ENCODE measurements around the gene PANK4.

DNA sequence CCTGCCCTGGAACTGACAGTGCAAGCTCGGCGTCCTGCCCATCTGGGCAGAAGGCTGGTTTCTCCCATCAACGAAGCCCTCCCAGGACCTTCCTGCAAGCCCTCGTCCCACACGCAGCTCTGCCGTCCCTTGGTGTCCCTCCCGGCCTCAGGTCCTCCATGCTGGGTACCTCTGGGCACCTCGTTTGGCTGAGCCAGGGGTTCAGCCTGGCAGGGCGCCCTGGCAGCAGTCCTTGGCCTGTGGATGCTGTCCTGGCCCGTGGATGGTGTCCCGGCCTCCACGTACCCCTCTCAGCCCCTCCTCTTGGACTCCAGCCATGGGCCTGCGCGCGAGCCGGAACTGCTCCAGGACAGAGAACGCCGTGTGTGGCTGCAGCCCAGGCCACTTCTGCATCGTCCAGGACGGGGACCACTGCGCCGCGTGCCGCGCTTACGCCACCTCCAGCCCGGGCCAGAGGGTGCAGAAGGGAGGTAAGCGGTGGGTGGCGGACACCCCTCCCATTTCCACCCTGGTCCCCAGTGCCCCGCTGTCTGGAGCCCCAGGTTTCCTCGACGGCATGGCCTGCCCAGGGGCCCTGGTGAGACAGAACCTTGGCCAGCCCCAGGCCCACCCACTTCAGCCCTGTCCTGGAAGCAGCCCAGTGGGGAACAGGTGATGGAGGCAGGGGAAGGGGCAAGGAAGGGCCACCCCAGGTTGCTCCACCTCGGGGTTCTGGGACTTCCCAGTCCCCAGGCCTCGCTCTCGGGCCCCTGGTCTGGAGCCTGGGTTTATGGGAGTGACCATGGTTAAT lies 33.3 kb upstream of the PANK4 start:
- TF ChIP-seq POLR2A (IDR thresholded peaks at IDR 0.05; ENCODE audit: low read depth, low read length): peak; percentile 48; the same call in 1 of the 2 replicates
- TF ChIP-seq TCF12 (IDR thresholded peaks at IDR 0.05; ENCODE audit: low read depth, low read length): no peak
- no peak for TF ChIP-seq NFYB (IDR thresholded peaks at IDR 0.05; ENCODE audit: insufficient read depth, low read depth, low read length)
- TF ChIP-seq, protein P1, sequence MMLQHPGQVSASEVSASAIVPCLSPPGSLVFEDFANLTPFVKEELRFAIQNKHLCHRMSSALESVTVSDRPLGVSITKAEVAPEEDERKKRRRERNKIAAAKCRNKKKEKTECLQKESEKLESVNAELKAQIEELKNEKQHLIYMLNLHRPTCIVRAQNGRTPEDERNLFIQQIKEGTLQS (IDR thresholded peaks at IDR 0.05; ENCODE audit: borderline replicate concordance, extremely low read depth, low read depth, low read length): no peak
- TF ChIP-seq SPI1 (IDR thresholded peaks at IDR 0.05; ENCODE audit: borderline replicate concordance, insufficient read depth, low read depth, low read length): no peak
- no peak for TF ChIP-seq NR2C2 (IDR thresholded peaks at IDR 0.05; ENCODE audit: borderline replicate concordance, control insufficient read depth, insufficient read length, low read depth)

Measured in GM12878 (cell line).